K562 (cell line): Measurements from ENCODE around the gene NR0B1. TPM values are rescaled to one million over a fixed set of nuclear protein-coding genes. Genes with fewer than 3 reads are reported as not detected.

Source experiments
- ATAC-seq: fragments of 200-7000 bp; cut with Tn5 transposase; 3 replicates; pipeline ENCODE4 v1.9.1; 2020; ENCODE audit warnings: moderate library complexity
- BruUV-seq: library from RNA; stranded (reverse); fragments of 400-500 nt; replicated peaks from 2 replicates; lab custom pipeline; 2021; lab: Mats Ljungman, UMichigan
- CTCF ChIA-PET: fragments of 300-600 bp; formaldehyde crosslinking; extraction: SDS; loops from one replicate; lab custom pipeline; 2021; ENCODE audit warnings: low intra/inter-chr PET ratio; lab: Yijun Ruan, JAX
- POLR2A ChIA-PET: fragments of 300-600, 350-650 bp; sonication (Branson Sonifier 250); formaldehyde crosslinking; extraction: SDS; loops from one replicate; lab custom pipeline; 2021; ENCODE audit warnings: antibody characterized with exemption, inconsistent platforms; lab: Yijun Ruan, JAX
- DNase-seq, 4 experiments: peaks; one replicate each; pipeline versions ENCODE4 v3.0.0 to v3.0.0-alpha.2; 2011 to 2018; ENCODE audit warnings: low spot score in 3 of 4, mixed read lengths in 3 of 4; ENCODE audit errors: extremely low read depth in 1 of 4
- FAIRE-seq: peaks from 2 replicates; lab custom pipeline; 2011; peaks lifted over from hg19 to GRCh38; lab: Jason Lieb, UNC
- H2AFZ ChIP-seq: 2 replicates; pipeline ENCODE4 v1.6.0; 2011; ENCODE audit warnings: low read depth, low read length, control low read depth, inconsistent platforms
- H3K27ac ChIP-seq: fragments of 200-600 bp; 3 replicates; pipeline ENCODE4 v1.8.0; 2011; ENCODE audit warnings: low read depth, mild to moderate bottlenecking, control low read depth, inconsistent platforms, low read length, moderate library complexity, mixed read lengths; ENCODE audit errors: extremely low read depth
- H3K27me3 ChIP-seq, 2 experiments: fragments of 300-600 bp in 1 of 2; 2 replicates in 1 of 2; 3 replicates in 1 of 2; pipeline versions ENCODE4 v1.6.0 to v1.8.0; 2011; ENCODE audit warnings: inconsistent platforms in 2 of 2, low read length in 2 of 2, mild to moderate bottlenecking in 1 of 2, mixed read lengths in 1 of 2, moderate library complexity in 1 of 2; ENCODE audit not compliant: control insufficient read depth in 2 of 2, insufficient read depth in 2 of 2
- H3K36me3 ChIP-seq: fragments of 300-600 bp; 3 replicates; pipeline ENCODE4 v1.8.0; 2011; ENCODE audit warnings: mild to moderate bottlenecking, low read length, inconsistent platforms; ENCODE audit not compliant: control insufficient read depth, insufficient read depth
- H3K4me1 ChIP-seq, 2 experiments: fragments of 200-600 bp in 1 of 2; replicated peaks in 1 of 2; 2 replicates in 1 of 2; 3 replicates in 1 of 2; pipeline versions ENCODE4 v1.5.1 to v1.8.0; 2011; ENCODE audit warnings: inconsistent platforms in 2 of 2, low read length in 2 of 2, mild to moderate bottlenecking in 1 of 2, mixed read lengths in 1 of 2, moderate library complexity in 1 of 2; ENCODE audit not compliant: control insufficient read depth in 2 of 2, insufficient read depth in 2 of 2
- H3K4me2 ChIP-seq: 2 replicates; pipeline ENCODE4 v1.6.1; 2011; ENCODE audit warnings: low read length, control low read depth, inconsistent platforms, mixed read lengths; ENCODE audit not compliant: insufficient read depth
- H3K4me3 ChIP-seq: fragments of 200-600 bp; sonication (generic), shearing (Covaris generic); 2 replicates; pipeline ENCODE4 v1.5.1; 2016; ENCODE audit warnings: control low read depth, inconsistent platforms
- H3K79me2 ChIP-seq: fragments of 200-600 bp; 3 replicates; pipeline ENCODE4 v1.8.0; 2011; ENCODE audit warnings: low read length, inconsistent platforms; ENCODE audit not compliant: control insufficient read depth, insufficient read depth
- H3K9ac ChIP-seq, 2 experiments: 2 replicates each; pipeline versions ENCODE4 v1.6.0 to v1.6.1; 2011; ENCODE audit warnings: low read depth in 2 of 2, low read length in 2 of 2, control low read depth in 1 of 2, inconsistent platforms in 1 of 2, mild to moderate bottlenecking in 1 of 2, mixed read lengths in 1 of 2; ENCODE audit not compliant: insufficient read depth in 1 of 2
- H3K9me1 ChIP-seq: one replicate; pipeline ENCODE4 v1.6.0; 2011; ENCODE audit warnings: inconsistent platforms, mild to moderate bottlenecking, low read length, moderate library complexity; ENCODE audit not compliant: control insufficient read depth, insufficient read depth
- H3K9me3 ChIP-seq: replicated peaks from 2 replicates; pipeline ENCODE4 v1.5.1; 2011; ENCODE audit warnings: low read depth, low read length, inconsistent platforms; ENCODE audit not compliant: control insufficient read depth, insufficient read depth
- H4K20me1 ChIP-seq: replicated peaks from 2 replicates; pipeline ENCODE4 v1.6.1; 2011; ENCODE audit warnings: low read length, inconsistent platforms, mixed read lengths; ENCODE audit not compliant: control insufficient read depth, insufficient read depth
- BRD9 ChIP-seq: fragments of 450-650 bp; IDR thresholded peaks from 2 replicates; pipeline ENCODE4 v1.6.1; 2018; ENCODE audit warnings: low read depth; ENCODE audit not compliant: partially characterized antibody
- CREBBP ChIP-seq: IDR thresholded peaks from one replicate; pipeline ENCODE4 v1.6.1; 2012; ENCODE audit warnings: low read depth, mild to moderate bottlenecking, control low read depth, inconsistent platforms, low read length
- CTCFL ChIP-seq: IDR thresholded peaks from 2 replicates; pipeline ENCODE4 v1.6.1; 2011; ENCODE audit warnings: borderline replicate concordance, low read depth, mild to moderate bottlenecking, moderate library complexity, low read length; ENCODE audit not compliant: insufficient read depth, poor library complexity, severe bottlenecking
- ELF4 ChIP-seq: fragments of 450-650 bp; formaldehyde crosslinking; IDR thresholded peaks from 2 replicates; pipeline ENCODE4 v1.4.0; 2022; ENCODE audit warnings: missing genetic modification characterization
- EP300 ChIP-seq: IDR thresholded peaks from 2 replicates; pipeline ENCODE4 v1.6.1; 2012; ENCODE audit warnings: low read length, improper control_type of control experiment
- NCOA2 ChIP-seq, 2 experiments: fragments of 450-650 bp; IDR thresholded peaks; 2 replicates each; pipeline ENCODE4 v1.6.1; 2018; ENCODE audit warnings: mild to moderate bottlenecking in 2 of 2, moderate library complexity in 1 of 2; ENCODE audit not compliant: partially characterized antibody in 2 of 2
- OTX1 ChIP-seq: fragments of 450-650 bp; formaldehyde crosslinking; IDR thresholded peaks from 2 replicates; pipeline ENCODE4 v1.4.0; 2022; ENCODE audit warnings: mild to moderate bottlenecking
- RAD51 ChIP-seq: fragments of 450-650 bp; IDR thresholded peaks from 2 replicates; pipeline ENCODE4 v1.7.1; 2016; ENCODE audit warnings: low read depth, mild to moderate bottlenecking, borderline replicate concordance
- RCOR1 ChIP-seq, 2 experiments: IDR thresholded peaks; 2 replicates each; pipeline ENCODE4 v1.6.1; 2012; ENCODE audit warnings: low read depth in 2 of 2, low read length in 2 of 2, borderline replicate concordance in 1 of 2, improper control_type of control experiment in 1 of 2
- TGIF2 ChIP-seq: sonication (generic); formaldehyde crosslinking; IDR thresholded peaks from 2 replicates; pipeline ENCODE4 v1.8.1; 2022; ENCODE audit warnings: mild to moderate bottlenecking, missing genetic modification reagents, moderate library complexity
- TRIM28 ChIP-seq: fragments of 450-650 bp; IDR thresholded peaks from 2 replicates; pipeline ENCODE4 v1.6.1; 2017
- U2AF1 ChIP-seq: fragments of 200-400 bp; formaldehyde crosslinking; optimal IDR thresholded peaks from 2 replicates; pipeline ENCODE3; 2017; ENCODE audit warnings: mild to moderate bottlenecking, low read depth, low read length, moderate library complexity
- ZNF184 ChIP-seq: sonication (generic); formaldehyde crosslinking; IDR thresholded peaks from 2 replicates; pipeline ENCODE4 v1.5.0; 2020; ENCODE audit warnings: missing genetic modification reagents
- ZNF212 ChIP-seq: fragments of 450-650 bp; formaldehyde crosslinking; IDR thresholded peaks from 2 replicates; pipeline ENCODE4 v1.4.0; 2020; ENCODE audit warnings: mild to moderate bottlenecking
- ZNF280A ChIP-seq: fragments of 450-650 bp; IDR thresholded peaks from 2 replicates; pipeline ENCODE4 v1.6.1; 2018; ENCODE audit warnings: mild to moderate bottlenecking, low read depth; ENCODE audit not compliant: partially characterized antibody
- ZNF311 ChIP-seq: fragments of 250-450 bp; sonication (Bioruptor Pico); IDR thresholded peaks from 2 replicates; pipeline ENCODE4 v1.4.0; 2020; ENCODE audit warnings: mild to moderate bottlenecking, moderate library complexity
- WGBS: fragments of 100-300 bp; shearing (Covaris generic); methylation state at CpG from one replicate; pipeline ENCODE4 v1.1.6; 2016; ENCODE audit warnings: low coverage, mixed read lengths; ENCODE audit not compliant: insufficient coverage; ENCODE audit errors: missing lambda C conversion rate; 5-methylcytosine and 5-hydroxymethylcytosine counted together
- in situ Hi-C: fragments of 300-500 bp; cut with MboI; formaldehyde crosslinking; loops from 4 replicates; pipeline ENCODE4 v1.15.0; 2018; ENCODE audit warnings: inconsistent platforms, mixed read lengths
- intact Hi-C: fragments of 100-400 bp; cut with micrococcal nuclease; formaldehyde crosslinking; loops from 2 replicates; pipeline ENCODE4 v1.14.2; 2022
- polyA plus RNA-seq, 8 experiments: library from polyadenylated mRNA; depleted of rRNA in 4 of 8; stranded (reverse) in 5 of 8; unstranded in 3 of 8; fragments of >200 nt; fragmentation: Nextera tagmentation in 2 of 8; fragmentation: Illumina TruSeq in 1 of 8; extraction: Ambion mirVana in 2 of 8; extraction: Trizol in 1 of 8; gene quantifications; 2 replicates each; pipeline versions ENCODE4 v1.2.1 to v1.2.3, GENCODE V29; 2011 to 2014; ENCODE audit warnings: inconsistent platforms in 1 of 8, missing spikeins in 1 of 8
- total RNA-seq, 7 experiments: library from RNA; depleted of rRNA in 6 of 7; stranded (reverse); fragments of >200 nt in 6 of 7; fragmentation: Illumina TruSeq in 2 of 7; extraction: Trizol in 2 of 7; gene quantifications; 2 replicates each; pipeline versions ENCODE4 v1.2.1 to v1.2.3, GENCODE V29; 2011 to 2021; ENCODE audit warnings: low replicate concordance in 1 of 7
- TF ChIP-seq, protein P1 (sequence below): fragments of 250-450 bp; sonication (Bioruptor Pico); IDR thresholded peaks from 2 replicates; pipeline ENCODE4 v1.5.0; 2021
- TF ChIP-seq, protein P2 (sequence below): fragments of 250-450 bp; sonication (Bioruptor Pico); IDR thresholded peaks from 2 replicates; pipeline ENCODE4 v1.8.0; 2022; ENCODE audit warnings: inconsistent platforms

Gene NR0B1
- total and polyA plus RNA-seq, 9 of the 15 experiments (the other 6 are each of a cell fraction or from before 2014, with no cell fraction given): not detected

- H2AFZ ChIP-seq: no peak overlapping the region
- no peaks in the 10 kb centered on the region for H3K9me3 ChIP-seq
- DNase-seq (no peak), ATAC-seq (no peak), FAIRE-seq (no peak)
- H3K9ac ChIP-seq: no peak overlapping the region
- H3K9me1 ChIP-seq: no peaks in the 10 kb centered on the region
- no TSS peak for BruUV-seq
- no peaks in the 10 kb centered on the region; a peak in 2 of 5 replicates for H3K27me3 ChIP-seq
- no peak overlapping the region for H3K4me2 ChIP-seq
- H4K20me1 ChIP-seq: no peaks in the 10 kb centered on the region
- in situ Hi-C loops (no loop called here), intact Hi-C loops (no loop called here)
- no peaks in the 10 kb centered on the region for H3K79me2 ChIP-seq
- H3K36me3 ChIP-seq: no peaks in the 10 kb centered on the region
- H3K4me1 ChIP-seq: no peaks in the 10 kb centered on the region
- WGBS: 0% methylated on average over 5 of the region's 5 CpGs
- H3K4me3 ChIP-seq: no peak overlapping the region
- no peak overlapping the region for H3K27ac ChIP-seq
- CTCF ChIA-PET: no interaction called here
- POLR2A ChIA-PET: no interaction called here
- TF ChIP-seq, protein P1, sequence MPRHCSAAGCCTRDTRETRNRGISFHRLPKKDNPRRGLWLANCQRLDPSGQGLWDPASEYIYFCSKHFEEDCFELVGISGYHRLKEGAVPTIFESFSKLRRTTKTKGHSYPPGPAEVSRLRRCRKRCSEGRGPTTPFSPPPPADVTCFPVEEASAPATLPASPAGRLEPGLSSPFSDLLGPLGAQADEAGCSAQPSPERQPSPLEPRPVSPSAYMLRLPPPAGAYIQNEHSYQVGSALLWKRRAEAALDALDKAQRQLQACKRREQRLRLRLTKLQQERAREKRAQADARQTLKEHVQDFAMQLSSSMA (CRISPR knock-in tag): no peak
- TF ChIP-seq TRIM28 (no peak), ZNF212 (CRISPR knock-in tag) (no peak), TGIF2 (no peak), U2AF1 (no peak), RAD51 (no peak), ZNF311 (CRISPR knock-in tag) (no peak), EP300 (no peak), RCOR1 (IDR thresholded peaks at IDR 0.05; ENCODE audit: borderline replicate concordance in 1 of 2, low read depth in 2 of 2, low read length in 2 of 2) (no peak), BRD9 (no peak), OTX1 (CRISPR knock-in tag) (no peak), ELF4 (CRISPR knock-in tag) (no peak), ZNF184 (CRISPR knock-in tag) (no peak), NCOA2 (IDR thresholded peaks at IDR 0.05; ENCODE audit: partially characterized antibody in 2 of 2) (no peak), ZNF280A (no peak), CTCFL (no peak), CREBBP (no peak)
- TF ChIP-seq, protein P2, sequence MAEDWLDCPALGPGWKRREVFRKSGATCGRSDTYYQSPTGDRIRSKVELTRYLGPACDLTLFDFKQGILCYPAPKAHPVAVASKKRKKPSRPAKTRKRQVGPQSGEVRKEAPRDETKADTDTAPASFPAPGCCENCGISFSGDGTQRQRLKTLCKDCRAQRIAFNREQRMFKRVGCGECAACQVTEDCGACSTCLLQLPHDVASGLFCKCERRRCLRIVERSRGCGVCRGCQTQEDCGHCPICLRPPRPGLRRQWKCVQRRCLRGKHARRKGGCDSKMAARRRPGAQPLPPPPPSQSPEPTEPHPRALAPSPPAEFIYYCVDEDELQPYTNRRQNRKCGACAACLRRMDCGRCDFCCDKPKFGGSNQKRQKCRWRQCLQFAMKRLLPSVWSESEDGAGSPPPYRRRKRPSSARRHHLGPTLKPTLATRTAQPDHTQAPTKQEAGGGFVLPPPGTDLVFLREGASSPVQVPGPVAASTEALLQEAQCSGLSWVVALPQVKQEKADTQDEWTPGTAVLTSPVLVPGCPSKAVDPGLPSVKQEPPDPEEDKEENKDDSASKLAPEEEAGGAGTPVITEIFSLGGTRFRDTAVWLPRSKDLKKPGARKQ (CRISPR knock-in tag): no peak
Measured at GRCh38 chrX:30301963-30302362, 7.2 kb downstream of the NR0B1 start.
